Type B pancreatic cell (in vitro differentiated cells): Measurements from ENCODE around the gene ANKRD23. TPM values are rescaled to one million over a fixed set of nuclear protein-coding genes. Genes with fewer than 3 reads are reported as not detected.
A peak's percentile ranks its signal among the peaks of the same experiment; 100 is the strongest.

ENCODE experiments used
- DNase-seq: peaks from one replicate; pipeline ENCODE4 v3.0.0; 2021; ENCODE audit warnings: mixed read lengths; ENCODE audit not compliant: unreplicated experiment; ENCODE audit errors: extremely low spot score
- H3K27ac Mint-ChIP-seq: 2 replicates; pipeline ENCODE4 v1.8.0; 2021; ENCODE audit warnings: mild to moderate bottlenecking, mixed read lengths
- H3K27me3 Mint-ChIP-seq: 2 replicates; pipeline ENCODE4 v1.8.0; 2021; ENCODE audit warnings: mixed read lengths
- H3K36me3 Mint-ChIP-seq: 2 replicates; pipeline ENCODE4 v1.8.0; 2021; ENCODE audit warnings: mixed read lengths
- H3K4me1 Mint-ChIP-seq: one replicate; pipeline ENCODE4 v1.8.0; 2021; ENCODE audit warnings: mixed read lengths; ENCODE audit not compliant: unreplicated experiment
- H3K4me3 Mint-ChIP-seq: 2 replicates; pipeline ENCODE4 v1.8.0; 2021; ENCODE audit warnings: mild to moderate bottlenecking, mixed read lengths
- H3K9me3 Mint-ChIP-seq: 2 replicates; pipeline ENCODE4 v1.8.0; 2021; ENCODE audit warnings: mixed read lengths
- CTCF ChIP-seq: fragments of 200-600 bp; sonication (generic); conservative IDR thresholded peaks from 2 replicates; pipeline ENCODE4 v1.5.0; 2021; ENCODE audit warnings: antibody characterized with exemption, mild to moderate bottlenecking
- total RNA-seq: library from RNA; stranded (reverse); gene quantifications from 2 replicates; pipeline ENCODE4 v1.2.1, GENCODE V29; 2021; ENCODE audit warnings: low replicate concordance

The ANKRD23 gene
- total RNA-seq, 1 donor from 2014 or later: 8.1 TPM

GRCh38 chr2:96867756-96868554 lies 24.1 kb upstream of the ANKRD23 start:
- Mint-ChIP-seq H3K9me3 (no peaks in the 10 kb centered on the region), H3K4me3 (peak overlapping the region; percentile 91), H3K36me3 (peaks cover 8% of the 10 kb centered on the region), H3K27me3 (no peaks in the 10 kb centered on the region), H3K27ac (peak overlapping the region; percentile 90), H3K4me1 (peaks cover 18% of the 10 kb centered on the region)
- no peak for TF ChIP-seq CTCF
- DNase-seq: no peak

- Mint-ChIP-seq H3K9me3 (no peaks in the 10 kb centered on the region), H3K4me1 (peaks cover 18% of the 10 kb centered on the region), H3K36me3 (peaks cover 10% of the 10 kb centered on the region), H3K27ac (peak overlapping the region; percentile 90), H3K27me3 (no peaks in the 10 kb centered on the region), H3K4me3 (peak overlapping the region; percentile 91)
- no peak for TF ChIP-seq CTCF
- DNase-seq: no peak
Measured at GRCh38 chr2:96866986-96867755, 23.4 kb upstream of the ANKRD23 start.

- DNase-seq: no peak
- Mint-ChIP-seq H3K27me3 (no peaks in the 10 kb centered on the region), H3K27ac (no peak overlapping the region), H3K9me3 (no peaks in the 10 kb centered on the region), H3K36me3 (peaks cover 13% of the 10 kb centered on the region), H3K4me1 (peaks cover 18% of the 10 kb centered on the region), H3K4me3 (peak overlapping the region; percentile 78)
- no peak for TF ChIP-seq CTCF
Measured at GRCh38 chr2:96866586-96866985, 22.8 kb upstream of the ANKRD23 start.

GRCh38 chr2:96866149-96866548 lies 22.3 kb upstream of the ANKRD23 start:
- Mint-ChIP-seq H3K9me3 (no peaks in the 10 kb centered on the region), H3K4me3 (no peak overlapping the region), H3K27ac (no peak overlapping the region), H3K4me1 (peaks cover 15% of the 10 kb centered on the region), H3K27me3 (no peaks in the 10 kb centered on the region), H3K36me3 (peaks cover 13% of the 10 kb centered on the region)
- DNase-seq: no peak
- no peak for TF ChIP-seq CTCF

- Mint-ChIP-seq H3K27me3 (no peaks in the 10 kb centered on the region), H3K4me3 (no peak overlapping the region), H3K9me3 (no peaks in the 10 kb centered on the region), H3K4me1 (peaks cover 10% of the 10 kb centered on the region), H3K27ac (peak overlapping the region; percentile 39), H3K36me3 (peaks cover 13% of the 10 kb centered on the region)
- DNase-seq: no peak
- no peak for TF ChIP-seq CTCF
Measured at GRCh38 chr2:96865654-96866053, 21.8 kb upstream of the ANKRD23 start.
